Measurements from ENCODE around the gene NME9. TPM values are rescaled to one million over a fixed set of nuclear protein-coding genes. Genes with fewer than 3 reads are reported as not detected.

NME9 gene
- total RNA-seq, 1 experiment from 2014 or later: not detected

GRCh38 chr3:138356730-138357405, 27.2 kb upstream of the NME9 start:
- POLR2A ChIA-PET: no interaction called here
- ATAC-seq: no peak

GRCh38 chr3:138355071-138355470, 25.4 kb upstream of the NME9 start:
- TF ChIP-seq POLR2AphosphoS5 (IDR thresholded peaks at IDR 0.05; ENCODE audit: low read depth, low read length) (no peak), TCF7L2 (IDR thresholded peaks at IDR 0.05; ENCODE audit: low read depth, low read length) (no peak), CTCF (IDR thresholded peaks at IDR 0.05) (no peak), SIN3A (IDR thresholded peaks at IDR 0.05; ENCODE audit: borderline replicate concordance, insufficient read depth, low read depth, low read length) (no peak), REST (IDR thresholded peaks at IDR 0.05; ENCODE audit: insufficient read depth in 1 of 2, low read depth in 2 of 2, low read length in 1 of 2) (no peak)
- in situ Hi-C loops (cut with HindIII; ENCODE audit: low pct_unique_long_range_greater_than_20kb, low sequenced_read_pairs): no loop called here
- ATAC-seq (no peak), DNase-seq (ENCODE audit: low read depth, low spot score) (no peak)
- Histone ChIP-seq H3K4me3 (ENCODE audit: low read depth in 2 of 2, low read length in 2 of 2) (no peak overlapping the region), H3K27me3 (ENCODE audit: control insufficient read depth, insufficient read depth, low read length) (no peaks in the 10 kb centered on the region), H3K27ac (ENCODE audit: low read length) (no peak overlapping the region), H3K4me1 (ENCODE audit: control insufficient read depth, insufficient read depth, low read length) (no peaks in the 10 kb centered on the region), H3K36me3 (ENCODE audit: control insufficient read depth, insufficient read depth, low read length) (no peaks in the 10 kb centered on the region), H3K9me3 (ENCODE audit: control insufficient read depth, insufficient read depth, low read depth, low read length) (no peaks in the 10 kb centered on the region)
- CTCF ChIA-PET: no interaction called here
- intact Hi-C loops (cut with micrococcal nuclease; ENCODE audit: unreplicated experiment): no loop called here
- BruUV-seq (replicated peaks): no TSS peak
- POLR2A ChIA-PET: no interaction called here

More at GRCh38 chr3:138356730-138357405, 27.2 kb upstream of the NME9 start:
- no peaks in the 10 kb centered on the region for H3K27me3 ChIP-seq (ENCODE audit: control insufficient read depth, insufficient read depth, low read length)
- H3K36me3 ChIP-seq (ENCODE audit: control insufficient read depth, insufficient read depth, low read length): no peaks in the 10 kb centered on the region
- in situ Hi-C loops (cut with HindIII; ENCODE audit: low pct_unique_long_range_greater_than_20kb, low sequenced_read_pairs): no loop called here
- no peak overlapping the region for H3K4me3 ChIP-seq (ENCODE audit: low read depth in 2 of 2, low read length in 2 of 2)
- CTCF ChIA-PET: no interaction called here
- no peak for DNase-seq (ENCODE audit: low read depth, low spot score)
- BruUV-seq (replicated peaks): no TSS peak
- H3K4me1 ChIP-seq (ENCODE audit: control insufficient read depth, insufficient read depth, low read length): no peaks in the 10 kb centered on the region
- no peak overlapping the region for H3K27ac ChIP-seq (ENCODE audit: low read length)
- intact Hi-C loops (cut with micrococcal nuclease; ENCODE audit: unreplicated experiment): no loop called here
- TF ChIP-seq REST (IDR thresholded peaks at IDR 0.05; ENCODE audit: insufficient read depth in 1 of 2, low read depth in 2 of 2, low read length in 1 of 2): no peak
- TF ChIP-seq CTCF (IDR thresholded peaks at IDR 0.05): no peak
- TF ChIP-seq TCF7L2 (IDR thresholded peaks at IDR 0.05; ENCODE audit: low read depth, low read length): no peak
- no peak for TF ChIP-seq POLR2AphosphoS5 (IDR thresholded peaks at IDR 0.05; ENCODE audit: low read depth, low read length)
- TF ChIP-seq SIN3A (IDR thresholded peaks at IDR 0.05; ENCODE audit: borderline replicate concordance, insufficient read depth, low read depth, low read length): no peak
- no peaks in the 10 kb centered on the region for H3K9me3 ChIP-seq (ENCODE audit: control insufficient read depth, insufficient read depth, low read depth, low read length)

All from Panc1 (cell line).